ENCODE data around the gene CATSPER1. TPM values are rescaled to one million over a fixed set of nuclear protein-coding genes. Genes with fewer than 3 reads are reported as not detected.

Gene CATSPER1
- not detected for polyA plus RNA-seq (ENCODE audit: insufficient read length in 4 of 4)

GRCh38 chr11:66026017-66026529 lies at the start of gene CATSPER1:
Gene CATSPER1, minus strand, starts transcription at chr11:66026479. Its CDS starts 100 bp downstream, at chr11:66026379.
- no peak for DNase-seq (ENCODE audit: low read depth in 4 of 4, low spot score in 3 of 4)

GRCh38 chr11:66075273-66075672 lies 49.0 kb upstream of the CATSPER1 start:
- no peak for DNase-seq (ENCODE audit: low read depth in 4 of 4, low spot score in 3 of 4)

GRCh38 chr11:66073669-66074068 lies 47.4 kb upstream of the CATSPER1 start:
- DNase-seq (ENCODE audit: low read depth in 4 of 4, low spot score in 3 of 4), result no peak

GRCh38 chr11:66072518-66072917 lies 46.2 kb upstream of the CATSPER1 start:
- no peak for DNase-seq (ENCODE audit: low read depth in 4 of 4, low spot score in 3 of 4)

- DNase-seq (ENCODE audit: low read depth in 4 of 4, low spot score in 3 of 4), result no peak
These were observed 45.8 kb upstream of the CATSPER1 start for GRCh38 chr11:66072081-66072480.

GRCh38 chr11:66071381-66071801 lies 45.1 kb upstream of the CATSPER1 start:
- no peak for DNase-seq (ENCODE audit: low read depth in 4 of 4, low spot score in 3 of 4)

GRCh38 chr11:66070604-66071380 lies 44.5 kb upstream of the CATSPER1 start:
- no peak for DNase-seq (ENCODE audit: low read depth in 4 of 4, low spot score in 3 of 4)

GRCh38 chr11:66069715-66070603 lies 43.7 kb upstream of the CATSPER1 start, which contains the start of gene PACS1:
Gene PACS1, plus strand, starts transcription at chr11:66070272. Its CDS starts 215 bp downstream, at chr11:66070487.
- no peak for DNase-seq (ENCODE audit: low read depth in 4 of 4, low spot score in 3 of 4)

GRCh38 chr11:66068923-66069714 lies 42.8 kb upstream of the CATSPER1 start:
- no peak for DNase-seq (ENCODE audit: low read depth in 4 of 4, low spot score in 3 of 4)

- DNase-seq (ENCODE audit: low read depth in 4 of 4, low spot score in 3 of 4), result no peak
These were observed 42.0 kb upstream of the CATSPER1 start for GRCh38 chr11:66068154-66068821.

GRCh38 chr11:66067640-66068039 lies 41.4 kb upstream of the CATSPER1 start:
- no peak for DNase-seq (ENCODE audit: low read depth in 4 of 4, low spot score in 3 of 4)

- no peak for DNase-seq (ENCODE audit: low read depth in 4 of 4, low spot score in 3 of 4)
These were observed 40.5 kb upstream of the CATSPER1 start for GRCh38 chr11:66066751-66067150.

- no peak for DNase-seq (ENCODE audit: low read depth in 4 of 4, low spot score in 3 of 4)
These were observed 38.3 kb upstream of the CATSPER1 start for GRCh38 chr11:66064571-66064970.

GRCh38 chr11:66063900-66064299 lies 37.6 kb upstream of the CATSPER1 start:
- no peak for DNase-seq (ENCODE audit: low read depth in 4 of 4, low spot score in 3 of 4)

GRCh38 chr11:66062408-66062807 lies 36.1 kb upstream of the CATSPER1 start:
- DNase-seq (ENCODE audit: low read depth in 4 of 4, low spot score in 3 of 4), result no peak

- no peak for DNase-seq (ENCODE audit: low read depth in 4 of 4, low spot score in 3 of 4)
These were observed 35.0 kb upstream of the CATSPER1 start for GRCh38 chr11:66061268-66061667.

- DNase-seq (ENCODE audit: low read depth in 4 of 4, low spot score in 3 of 4), result no peak
These were observed 33.8 kb upstream of the CATSPER1 start for GRCh38 chr11:66059966-66060680.

- no peak for DNase-seq (ENCODE audit: low read depth in 4 of 4, low spot score in 3 of 4)
These were observed 30.2 kb upstream of the CATSPER1 start for GRCh38 chr11:66056501-66056900.

GRCh38 chr11:66055021-66055420 lies 28.7 kb upstream of the CATSPER1 start:
- no peak for DNase-seq (ENCODE audit: low read depth in 4 of 4, low spot score in 3 of 4)

Measured in left renal pelvis (tissue), 4 donors.